Activated T-cell treated with anti-CD3 and anti-CD28 coated beads for 4 hours (primary cell): ENCODE measurements around the gene ARSG.
"Not testable (repeated sequence)": the region's sequence is repeated elsewhere in the genome, so short reads cannot be mapped to it uniquely, and the experiment has no call there.

Experiments
- DNase-seq: peaks from one replicate; pipeline ENCODE4 v3.0.0-alpha.2; 2020

Gene ARSG

DNA sequence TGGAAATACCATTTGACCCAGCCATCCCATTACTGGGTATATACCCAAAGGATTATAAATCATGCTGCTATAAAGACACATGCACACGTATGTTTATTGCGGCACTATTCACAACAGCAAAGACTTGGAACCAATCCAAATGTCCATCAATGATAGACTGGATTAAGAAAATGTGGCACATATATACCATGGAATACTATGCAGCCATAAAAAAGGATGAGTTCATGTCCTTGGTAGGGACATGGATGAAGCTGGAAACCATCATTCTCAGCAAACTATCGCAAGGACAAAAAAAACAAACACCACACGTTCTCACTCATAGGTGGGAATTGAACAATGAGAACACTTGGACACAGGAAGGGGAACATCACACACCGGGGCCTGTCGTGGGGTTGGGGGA is 9.3 kb upstream of the ARSG start:
- DNase-seq, result not testable (repeated sequence)

DNA sequence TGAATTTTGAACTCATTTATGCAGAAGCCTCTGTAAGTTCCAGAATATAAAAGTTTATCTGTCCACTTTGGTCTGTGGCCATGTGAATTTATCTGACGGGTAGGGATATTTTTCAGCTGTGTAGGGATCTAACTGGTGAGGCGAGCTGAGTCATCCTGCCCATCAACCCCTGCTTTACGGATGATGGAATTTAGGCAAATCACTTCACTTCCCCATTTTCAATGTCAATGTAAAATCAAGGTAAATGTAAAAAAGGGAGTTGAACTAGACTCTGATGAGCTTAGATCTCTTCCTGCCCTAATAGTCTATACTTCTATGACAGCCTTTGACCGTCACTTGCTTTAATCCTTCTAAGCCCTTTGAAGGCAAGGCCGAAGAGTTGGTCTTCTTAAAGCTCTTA is 2.9 kb upstream of the ARSG start:
- DNase-seq, result no peak

DNA sequence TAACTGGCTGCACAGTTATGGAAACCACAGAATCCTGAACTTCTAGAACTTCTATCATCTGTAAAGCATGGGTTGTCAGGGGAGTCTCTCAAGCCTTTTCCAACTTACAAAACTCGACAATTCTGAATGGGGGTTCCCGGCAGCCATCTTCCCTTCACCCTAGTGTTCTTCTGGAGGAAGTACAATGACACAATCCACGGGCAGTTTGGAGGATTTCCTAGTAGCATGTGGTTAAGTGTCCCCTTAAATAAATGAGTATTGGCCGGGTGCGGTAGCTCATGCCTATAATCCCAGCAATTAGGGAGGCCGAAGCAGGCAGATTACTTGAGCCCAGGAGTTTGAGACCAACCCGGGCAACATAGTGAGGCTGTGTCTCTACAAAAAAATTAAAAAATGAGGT is 2.5 kb upstream of the ARSG start:
- DNase-seq, result no peak

DNA sequence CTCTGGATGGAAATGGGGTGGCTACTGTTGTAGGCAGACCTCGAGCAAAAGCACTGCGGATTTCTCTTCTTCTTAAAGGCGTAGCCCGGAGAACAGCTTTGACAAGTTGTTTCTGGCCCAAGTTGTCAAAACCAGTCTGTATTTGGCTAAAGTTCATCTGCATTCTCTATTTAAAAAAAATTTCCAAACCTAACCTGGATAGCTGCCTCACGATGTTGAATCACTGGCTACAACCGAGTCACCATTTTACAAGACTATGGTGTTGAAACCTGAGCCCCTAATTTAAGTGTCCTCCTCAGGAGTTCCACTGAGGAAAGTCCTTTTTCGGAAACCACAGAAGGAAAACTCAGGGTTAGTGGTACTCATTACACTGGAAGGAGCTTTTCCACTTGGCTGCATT is 1.8 kb upstream of the ARSG start:
- DNase-seq, result no peak

GRCh38 chr17:68289936-68290267 is 1.4 kb upstream of the ARSG start:
- DNase-seq, result no peak

DNA sequence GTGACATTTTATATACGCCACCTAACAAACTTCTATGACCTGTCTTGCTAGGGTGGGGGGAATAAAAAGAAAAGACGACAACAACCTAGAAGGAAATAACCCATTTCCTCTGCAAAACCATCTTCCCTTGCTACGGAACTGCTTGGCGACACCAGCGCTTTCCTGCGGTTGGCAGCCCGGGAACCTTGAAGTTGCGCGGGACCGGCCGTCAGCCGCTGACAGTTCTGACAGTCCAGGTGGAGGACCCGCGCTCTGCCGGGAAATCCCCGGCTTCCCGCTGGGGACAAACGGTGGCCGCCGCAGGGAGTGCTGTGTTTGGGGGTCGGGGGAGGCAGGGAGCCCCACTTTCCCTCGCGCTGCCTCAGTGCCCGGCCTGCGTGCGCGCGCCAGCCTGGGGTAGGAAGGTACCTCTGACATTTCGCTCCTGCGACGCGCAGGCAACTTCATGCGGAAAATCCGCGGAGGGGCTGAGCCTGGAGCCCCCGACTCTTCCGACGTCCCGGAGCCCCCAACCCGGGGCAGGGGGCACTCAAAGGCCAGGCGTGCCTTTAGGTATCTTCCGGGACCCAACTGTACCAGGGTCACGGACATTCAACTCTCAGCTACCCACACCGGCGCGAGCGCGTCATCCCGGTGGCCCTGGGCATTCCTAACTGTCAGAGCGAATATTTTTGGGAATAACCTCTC is 884 bp upstream of the ARSG start:
- DNase-seq, result peak; percentile 23

- peak; percentile 82 for DNase-seq
Observed at GRCh38 chr17:68291836-68292688, 767 bp downstream of the ARSG start.

- DNase-seq, result no peak
Observed at GRCh38 chr17:68292689-68293040, 1.4 kb downstream of the ARSG start.

GRCh38 chr17:68293490-68294195 is 2.3 kb downstream of the ARSG start:
- DNase-seq, result no peak

DNA sequence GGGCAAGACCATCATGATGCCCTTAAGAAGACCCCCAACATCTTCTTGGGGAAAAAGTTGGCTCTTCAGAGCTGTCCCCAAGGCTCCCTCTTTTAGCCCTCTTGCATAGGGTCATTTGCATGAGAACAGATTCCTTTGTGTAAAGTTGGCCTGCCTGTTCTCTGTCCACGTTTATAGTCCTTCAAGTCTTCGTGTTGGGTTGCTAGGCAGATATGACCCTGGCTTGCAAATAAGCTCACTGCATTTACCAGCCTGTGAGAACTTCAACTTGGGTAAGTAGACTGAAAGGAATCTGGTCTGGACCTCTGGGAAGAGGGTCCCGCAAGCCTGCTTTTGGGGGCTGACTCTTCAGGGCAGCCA is 2.9 kb downstream of the ARSG start:
- DNase-seq, result no peak

- no peak for DNase-seq
Observed at GRCh38 chr17:68294617-68295016, 3.3 kb downstream of the ARSG start.

GRCh38 chr17:68295086-68295485 is 3.8 kb downstream of the ARSG start:
- no peak for DNase-seq

GRCh38 chr17:68296217-68297191 is 5.2 kb downstream of the ARSG start:
- DNase-seq, result peak; percentile 32

DNA sequence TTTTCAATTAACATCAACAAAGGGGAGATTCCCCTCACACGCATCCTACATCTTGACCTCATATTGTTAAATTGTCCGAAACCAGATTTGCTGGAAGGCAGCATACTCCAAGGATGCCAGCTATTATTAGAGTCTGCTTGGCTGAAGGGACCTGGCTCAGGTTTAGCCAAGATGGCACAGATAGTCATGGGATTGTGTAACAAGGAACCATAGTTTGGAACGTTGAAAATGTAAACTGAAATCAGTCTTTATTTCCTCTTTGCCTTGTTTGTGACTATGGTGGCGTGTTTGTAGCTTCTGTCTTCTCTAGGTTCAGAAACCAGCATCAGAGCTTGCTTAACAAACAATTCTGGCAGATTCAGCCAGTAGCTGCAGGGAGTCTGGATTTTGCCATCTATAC is 5.9 kb downstream of the ARSG start:
- no peak for DNase-seq

DNA sequence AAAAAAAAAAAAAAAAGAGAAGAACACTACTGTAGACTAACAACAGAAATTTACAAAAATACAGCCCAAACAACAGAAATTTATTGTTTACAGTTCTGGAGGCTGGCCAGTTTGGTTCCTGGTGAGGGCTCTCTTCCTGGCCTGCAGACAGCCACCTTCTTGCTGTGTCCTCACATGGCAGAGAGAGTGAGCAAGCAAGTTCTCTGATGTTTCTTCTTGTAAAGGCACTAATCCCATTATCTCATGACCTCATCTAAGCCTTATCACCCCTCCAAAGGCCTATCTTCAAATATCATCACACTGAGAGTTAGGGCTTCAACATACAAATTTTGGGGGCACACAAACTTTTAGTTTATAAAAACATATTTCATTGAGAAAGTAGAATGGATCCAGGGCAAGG is 7.3 kb downstream of the ARSG start:
- no peak for DNase-seq

- no peak for DNase-seq
Observed at GRCh38 chr17:68299817-68300216, 8.5 kb downstream of the ARSG start.

DNA sequence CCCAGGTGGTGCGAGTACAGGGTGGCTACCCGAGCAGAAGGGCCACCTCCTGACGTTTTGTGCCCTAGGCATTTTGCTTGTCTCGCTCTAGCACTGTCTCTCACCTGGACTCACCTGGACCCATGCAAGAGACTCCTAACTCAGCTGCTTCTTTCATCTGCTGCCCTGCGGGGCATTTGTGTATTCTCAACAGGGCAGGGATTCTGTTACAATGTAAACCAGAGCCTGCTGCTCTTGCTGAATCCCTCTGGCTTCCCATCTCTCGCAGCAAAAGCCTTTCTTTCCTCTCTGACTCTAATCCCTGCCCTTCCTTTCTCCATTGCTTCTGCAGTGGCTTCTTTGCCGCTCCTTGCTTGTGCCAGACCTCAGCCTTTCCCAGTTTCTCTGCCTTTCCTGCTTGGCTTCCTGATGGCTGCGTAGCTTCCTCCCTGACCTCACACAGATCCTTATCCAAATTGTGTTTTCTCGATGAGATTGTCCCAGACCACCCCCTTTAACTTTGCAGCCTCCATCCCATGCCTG is 10.2 kb downstream of the ARSG start:
- no peak for DNase-seq

DNA sequence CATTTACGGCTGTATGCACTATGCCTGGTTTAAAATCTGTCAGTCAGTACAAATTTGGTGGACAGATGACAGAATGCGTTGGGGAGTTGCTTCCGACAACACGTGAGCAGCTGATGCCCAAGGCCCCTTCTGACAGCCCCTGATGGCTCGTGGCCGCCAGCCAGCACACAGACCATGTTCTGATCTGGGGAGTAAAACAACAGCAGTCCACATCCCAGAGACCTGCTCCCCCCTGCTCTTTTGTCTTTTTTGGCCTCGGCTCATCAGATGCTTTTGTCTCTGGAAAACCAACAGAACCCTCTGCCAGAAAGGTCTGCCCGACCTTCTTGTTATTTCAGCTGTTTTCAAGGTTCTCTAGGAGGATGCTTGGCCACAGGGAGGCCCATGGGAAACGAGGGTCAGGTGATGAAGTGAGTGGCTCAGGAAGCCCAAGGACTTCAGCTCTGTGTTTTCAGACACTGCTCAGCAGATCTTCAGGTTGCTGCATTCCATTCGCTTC is 10.8 kb downstream of the ARSG start:
- DNase-seq, result no peak

- no peak for DNase-seq
Observed at GRCh38 chr17:68302666-68303065, 11.4 kb downstream of the ARSG start.

DNA sequence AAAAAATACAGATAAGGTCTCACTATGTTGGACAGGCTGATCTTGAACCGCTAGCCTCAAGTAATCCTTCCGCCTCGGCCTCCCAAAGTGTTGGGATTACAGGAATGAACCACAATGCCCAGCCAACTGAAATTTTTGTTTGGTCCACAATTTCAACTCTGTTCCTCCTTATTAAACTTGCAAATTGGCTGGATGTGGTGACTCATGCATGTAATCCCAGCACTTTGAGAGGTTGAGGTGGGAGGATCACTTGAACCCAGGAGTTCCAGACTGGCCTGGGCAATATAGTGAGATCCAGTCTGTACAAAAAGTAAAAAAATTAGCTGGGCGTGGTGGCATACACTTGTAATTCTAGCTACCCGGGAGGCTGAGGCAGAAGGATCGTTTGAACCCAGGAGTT is 13.4 kb downstream of the ARSG start:
- no peak for DNase-seq

GRCh38 chr17:68305142-68305541 is 13.8 kb downstream of the ARSG start:
- no peak for DNase-seq

GRCh38 chr17:68306819-68307218 is 15.5 kb downstream of the ARSG start:
- no peak for DNase-seq

DNA sequence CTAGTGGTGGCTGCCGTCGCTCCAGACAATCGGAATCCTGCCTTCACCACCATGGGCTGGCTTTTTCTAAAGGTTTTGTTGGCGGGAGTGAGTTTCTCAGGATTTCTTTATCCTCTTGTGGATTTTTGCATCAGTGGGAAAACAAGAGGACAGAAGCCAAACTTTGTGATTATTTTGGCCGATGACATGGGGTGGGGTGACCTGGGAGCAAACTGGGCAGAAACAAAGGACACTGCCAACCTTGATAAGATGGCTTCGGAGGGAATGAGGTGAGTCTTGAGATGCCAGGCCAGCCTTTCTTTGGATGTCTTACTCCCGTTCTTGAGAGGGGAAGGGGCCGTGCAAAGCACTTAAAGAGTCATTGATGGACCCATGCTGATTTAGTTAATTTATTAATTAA is 16.1 kb downstream of the ARSG start:
- no peak for DNase-seq
